ENCODE results near the gene MDP1. TPM values are rescaled to one million over a fixed set of nuclear protein-coding genes. Genes with fewer than 3 reads are reported as not detected.

MDP1 gene
- total RNA-seq, 1 experiment from 2014 or later, result 12.6 TPM

GRCh38 chr14:24262821-24263733 is 47.2 kb upstream of the MDP1 start, which contains the start of gene TGM1 (continued):
- TF ChIP-seq E2F4 (CRISPR knock-in tag; IDR thresholded peaks at IDR 0.05; ENCODE audit: borderline replicate concordance, low read depth), result no peak

GRCh38 chr14:24261969-24262327 is 46.1 kb upstream of the MDP1 start:
- Mint-ChIP-seq H3K27me3 (ENCODE audit: low read depth) (no peaks in the 10 kb centered on the region), H3K9me3 (no peaks in the 10 kb centered on the region), H3K27ac (no peak overlapping the region), H3K4me3 (no peak overlapping the region), H3K4me1 (no peaks in the 10 kb centered on the region), H3K36me3 (no peaks in the 10 kb centered on the region)
- DNase-seq (ENCODE audit: low spot score) (no peak), ATAC-seq (no peak)
- CTCF ChIA-PET, result interaction anchor here (1.0 to 2.6 kb wide), 4 partner anchors 9 to 49 kb away, joined by 3 to 17 read pairs (median 6); partner anchors contain the start of genes RABGGTA and TINF2
- POLR2A ChIA-PET, result interaction anchor here (0.9 kb wide), 1 partner anchor 9 kb away, joined by 5 read pairs; the partner anchor contains the start of gene RABGGTA
- TF ChIP-seq RORB (CRISPR knock-in tag; IDR thresholded peaks at IDR 0.05) (no peak), RELA (CRISPR knock-in tag; IDR thresholded peaks at IDR 0.05; ENCODE audit: borderline replicate concordance) (no peak), CDX4 (CRISPR knock-in tag; IDR thresholded peaks at IDR 0.05; ENCODE audit: borderline replicate concordance) (no peak), ESRRA (CRISPR knock-in tag; IDR thresholded peaks at IDR 0.05; ENCODE audit: borderline replicate concordance) (no peak), STAT6 (CRISPR knock-in tag; conservative IDR thresholded peaks at IDR 0.05; ENCODE audit: low read depth) (no peak), PRRX2 (CRISPR knock-in tag; IDR thresholded peaks at IDR 0.05) (no peak), TEAD1 (CRISPR knock-in tag; IDR thresholded peaks at IDR 0.05) (no peak), SP1 (CRISPR knock-in tag; conservative IDR thresholded peaks at IDR 0.05) (no peak), FOXJ3 (CRISPR knock-in tag; IDR thresholded peaks at IDR 0.05; ENCODE audit: borderline replicate concordance) (no peak), CREM (CRISPR knock-in tag; IDR thresholded peaks at IDR 0.05) (no peak), MXD4 (CRISPR knock-in tag; IDR thresholded peaks at IDR 0.05; ENCODE audit: borderline replicate concordance) (no peak), E2F1 (CRISPR knock-in tag; IDR thresholded peaks at IDR 0.05) (no peak)

- Mint-ChIP-seq H3K36me3 (no peaks in the 10 kb centered on the region), H3K27me3 (ENCODE audit: low read depth) (no peaks in the 10 kb centered on the region), H3K4me1 (no peaks in the 10 kb centered on the region), H3K27ac (no peak overlapping the region), H3K9me3 (no peaks in the 10 kb centered on the region), H3K4me3 (no peak overlapping the region)
- ChIA-PET POLR2A (no interaction called here), CTCF (interaction anchor here (0.6 to 2.6 kb wide), 4 partner anchors 18 to 139 kb away, joined by 3 to 17 read pairs (median 4); partner anchors contain the start of gene TINF2)
- DNase-seq (ENCODE audit: low spot score) (no peak), ATAC-seq (no peak)
- TF ChIP-seq JUN (CRISPR knock-in tag; IDR thresholded peaks at IDR 0.05) (no peak), RORB (CRISPR knock-in tag; IDR thresholded peaks at IDR 0.05) (no peak), ZSCAN18 (CRISPR knock-in tag; IDR thresholded peaks at IDR 0.05) (no peak), ATF3 (CRISPR knock-in tag; conservative IDR thresholded peaks at IDR 0.05) (no peak), ZNF317 (CRISPR knock-in tag; IDR thresholded peaks at IDR 0.05; ENCODE audit: borderline replicate concordance, low read depth) (no peak), HMGA2 (CRISPR knock-in tag; IDR thresholded peaks at IDR 0.05) (no peak), RELA (CRISPR knock-in tag; IDR thresholded peaks at IDR 0.05; ENCODE audit: borderline replicate concordance) (no peak), NFATC4 (CRISPR knock-in tag; IDR thresholded peaks at IDR 0.05) (no peak), SOX15 (CRISPR knock-in tag; IDR thresholded peaks at IDR 0.05) (no peak), NR2C2 (CRISPR knock-in tag; IDR thresholded peaks at IDR 0.05) (no peak), ZNF423 (CRISPR knock-in tag; IDR thresholded peaks at IDR 0.05) (no peak), ZNF219 (CRISPR knock-in tag; IDR thresholded peaks at IDR 0.05; ENCODE audit: borderline replicate concordance) (no peak)
These were observed 45.5 kb upstream of the MDP1 start for GRCh38 chr14:24261256-24261968.

Measured in WTC11 (cell line).